ENCODE results near the gene CHST15.

Gene CHST15

GRCh38 chr10:124014416-124015154 lies 78.8 kb downstream of the CHST15 start:
- no peak for DNase-seq (ENCODE audit: low read depth in 2 of 2, low spot score in 1 of 2)

DNA sequence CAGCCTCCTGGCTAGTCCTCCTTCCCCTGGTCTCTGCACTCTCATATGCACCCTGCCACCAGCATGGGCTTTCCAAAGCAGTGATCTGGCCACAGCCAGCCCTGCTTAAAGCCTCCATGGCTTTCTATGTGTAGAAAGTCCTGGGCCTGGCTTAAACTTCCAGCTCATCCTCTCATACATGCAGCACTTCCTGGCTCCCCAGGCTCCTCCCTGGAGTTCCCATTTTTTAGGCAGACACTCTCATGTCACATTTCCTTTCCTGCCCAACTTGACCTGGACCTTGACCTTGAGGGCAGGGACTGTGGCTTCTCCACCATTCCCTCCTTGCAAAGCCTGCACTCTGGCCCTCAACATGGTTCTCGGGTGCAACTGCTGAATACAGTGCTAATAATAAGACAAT lies 79.5 kb downstream of the CHST15 start:
- no peak for DNase-seq (ENCODE audit: low read depth in 2 of 2, low spot score in 1 of 2)

DNA sequence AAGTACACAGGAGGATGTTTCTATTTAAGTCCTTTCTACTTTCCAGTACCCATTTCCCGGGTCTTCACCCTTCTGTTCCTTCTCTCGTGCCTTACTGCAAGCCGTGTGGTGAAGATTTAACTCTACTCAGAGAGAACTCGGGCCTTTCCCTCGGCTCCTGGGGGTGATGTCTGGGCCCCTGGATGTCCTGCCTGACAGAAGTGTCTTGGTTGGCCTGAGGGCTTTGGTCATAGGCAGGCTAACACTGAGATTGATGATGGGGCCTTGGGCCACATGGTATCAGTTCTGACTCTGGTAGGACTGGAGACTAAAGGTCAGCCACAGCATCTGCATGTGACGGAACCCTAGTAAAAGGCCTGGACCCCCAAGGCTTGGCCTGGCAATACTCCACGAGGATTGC lies 80.4 kb downstream of the CHST15 start:
- DNase-seq (ENCODE audit: low read depth in 2 of 2, low spot score in 1 of 2): no peak

DNA sequence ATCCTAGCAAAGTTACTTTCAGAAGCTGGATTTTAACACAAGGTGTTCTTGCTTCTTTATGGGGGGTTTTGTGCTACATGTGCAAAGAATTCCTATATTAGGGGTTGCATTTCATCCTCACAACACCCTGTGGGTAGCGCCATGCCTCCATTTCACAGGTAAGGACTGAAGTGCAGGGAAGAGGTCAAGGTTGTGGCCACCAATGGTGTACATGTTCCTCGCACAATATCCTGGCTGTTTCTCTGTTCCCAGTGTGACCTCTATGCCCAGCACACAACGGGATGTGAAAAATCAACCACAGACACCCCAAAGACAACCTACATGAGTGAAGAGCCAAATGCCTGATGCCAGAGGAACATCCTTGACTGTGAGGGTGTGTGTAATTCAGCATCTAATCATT lies 80.8 kb downstream of the CHST15 start:
- DNase-seq (ENCODE audit: low read depth in 2 of 2, low spot score in 1 of 2): no peak

- no peak for DNase-seq (ENCODE audit: low read depth in 2 of 2, low spot score in 1 of 2)
These were observed 81.3 kb downstream of the CHST15 start for GRCh38 chr10:124012066-124012465.

DNA sequence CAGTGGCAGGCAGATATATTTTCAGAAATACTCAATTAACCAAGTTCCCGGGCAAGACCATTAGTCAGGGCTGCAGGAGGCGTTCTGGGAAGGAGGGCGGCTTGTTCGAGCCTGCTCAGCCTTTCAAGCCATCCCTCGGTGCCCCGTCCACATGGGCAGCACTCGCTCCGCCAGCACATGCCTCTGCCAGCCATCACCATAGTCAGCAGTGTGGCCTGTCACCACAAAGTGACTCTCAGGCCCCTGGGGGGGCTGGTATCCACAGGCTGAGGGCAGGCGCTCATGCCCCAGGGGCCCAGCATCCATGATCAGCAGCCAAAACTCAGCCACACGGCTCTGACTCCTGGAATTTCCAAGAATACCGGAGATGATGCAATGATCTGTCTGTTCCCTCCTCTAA lies 81.9 kb downstream of the CHST15 start:
- no peak for DNase-seq (ENCODE audit: low read depth in 2 of 2, low spot score in 1 of 2)

DNA sequence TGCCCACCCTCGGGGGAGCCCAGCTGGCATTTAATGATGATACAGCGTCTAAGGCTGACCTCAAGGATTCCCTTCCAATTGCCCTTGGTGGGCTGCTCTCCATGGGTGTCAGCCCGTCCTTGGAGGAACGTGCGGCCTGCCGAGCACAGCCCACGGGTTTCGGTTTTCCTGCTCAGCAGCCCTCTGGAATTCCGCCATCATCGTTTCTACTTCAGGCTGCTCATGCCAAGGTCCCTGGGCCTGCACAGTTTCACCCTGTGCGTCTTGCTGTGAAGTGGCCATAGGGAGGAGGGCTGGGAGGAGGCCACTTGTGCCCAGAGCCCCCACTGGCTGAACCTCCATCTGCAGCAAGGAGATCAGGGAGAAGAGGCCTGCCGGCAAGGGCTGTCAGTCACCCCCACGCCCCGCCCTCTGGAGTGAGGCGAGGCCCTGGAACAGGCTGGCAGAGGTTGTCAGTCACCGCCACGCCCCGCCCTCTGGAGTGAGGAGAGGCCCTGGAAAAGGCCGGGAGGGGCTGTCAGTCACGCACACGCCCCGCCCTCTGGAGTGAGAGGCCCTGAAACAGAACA lies 82.8 kb downstream of the CHST15 start:
- DNase-seq (ENCODE audit: low read depth in 2 of 2, low spot score in 1 of 2): no peak

GRCh38 chr10:124010024-124010423 lies 83.4 kb downstream of the CHST15 start:
- no peak for DNase-seq (ENCODE audit: low read depth in 2 of 2, low spot score in 1 of 2)

- no peak for DNase-seq (ENCODE audit: low read depth in 2 of 2, low spot score in 1 of 2)
These were observed 84.0 kb downstream of the CHST15 start for GRCh38 chr10:124009231-124010015.

GRCh38 chr10:124008681-124009080 lies 84.7 kb downstream of the CHST15 start:
- no peak for DNase-seq (ENCODE audit: low read depth in 2 of 2, low spot score in 1 of 2)

DNA sequence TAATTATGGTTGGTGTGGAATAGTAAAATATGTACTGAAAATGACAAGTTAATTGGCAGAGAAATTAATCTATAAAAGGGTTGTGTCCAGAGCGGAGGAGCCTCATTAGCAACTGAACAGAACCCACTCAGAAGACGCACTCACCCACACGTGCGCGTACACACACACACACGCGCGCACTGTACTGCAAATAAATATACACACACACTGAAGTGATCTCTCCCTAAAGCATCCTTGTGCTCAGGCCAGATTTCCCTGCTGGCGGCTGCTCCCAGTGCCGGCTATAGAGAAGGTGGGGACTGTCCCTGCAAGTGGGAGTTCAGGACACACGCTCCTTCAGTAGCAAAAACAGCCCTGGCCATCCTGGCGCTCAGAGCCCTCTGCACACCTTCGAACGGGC lies 85.2 kb downstream of the CHST15 start:
- no peak for DNase-seq (ENCODE audit: low read depth in 2 of 2, low spot score in 1 of 2)

GRCh38 chr10:124007773-124008145 lies 85.6 kb downstream of the CHST15 start:
- no peak for DNase-seq (ENCODE audit: low read depth in 2 of 2, low spot score in 1 of 2)

DNA sequence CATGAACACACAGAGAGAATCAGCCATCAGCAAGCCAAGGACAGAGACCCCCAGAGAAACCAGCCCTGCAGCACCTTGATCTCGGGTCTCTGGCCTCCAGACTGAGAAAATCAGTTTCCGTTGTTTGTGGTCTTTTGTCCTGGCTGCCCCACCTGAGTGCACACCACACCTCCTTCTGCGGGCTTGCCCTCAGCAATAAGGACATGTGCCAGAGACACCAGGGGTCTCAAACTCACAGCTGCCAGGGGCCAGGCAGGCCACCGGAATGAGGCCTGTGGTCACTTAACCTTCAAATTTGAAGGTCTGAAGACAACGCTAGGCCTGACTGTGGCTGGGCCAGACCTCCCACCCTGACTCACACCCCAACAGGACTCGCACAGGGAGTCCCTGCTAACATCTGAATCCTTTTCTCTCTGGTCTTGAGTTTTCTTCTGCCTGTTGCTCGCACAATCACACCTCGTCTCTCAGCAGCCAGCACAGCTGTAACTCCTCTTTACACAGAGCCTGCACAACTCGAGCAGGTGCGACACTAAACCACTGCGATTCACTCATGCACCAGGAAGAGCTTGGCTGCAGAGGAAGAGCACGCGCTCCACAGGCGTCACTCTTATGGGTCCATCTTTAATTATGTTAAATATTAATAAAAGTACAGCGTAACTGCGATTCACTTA lies 86.2 kb downstream of the CHST15 start:
- no peak for DNase-seq (ENCODE audit: low read depth in 2 of 2, low spot score in 1 of 2)

- DNase-seq (ENCODE audit: low read depth in 2 of 2, low spot score in 1 of 2): no peak
These were observed 86.9 kb downstream of the CHST15 start for GRCh38 chr10:124006526-124006925.

DNA sequence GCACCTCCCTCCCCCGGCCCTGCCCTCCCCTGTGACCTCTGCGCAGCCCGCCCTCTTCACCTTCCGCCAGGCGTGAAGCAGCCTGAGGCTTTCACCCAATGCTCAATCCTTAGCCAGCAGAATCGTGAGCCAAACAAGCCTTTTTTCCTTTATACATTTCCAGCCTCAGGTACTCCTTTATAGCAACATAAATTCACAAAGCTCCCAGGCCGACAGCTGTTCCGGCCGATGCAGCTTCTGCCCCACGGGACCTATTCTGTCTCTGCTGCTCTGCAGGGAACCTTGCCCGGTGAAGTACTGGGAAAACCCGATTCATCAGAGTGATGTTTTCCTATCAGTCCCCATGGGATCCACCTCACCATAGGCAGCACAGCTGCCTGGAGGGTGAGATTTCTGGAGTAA lies 87.4 kb downstream of the CHST15 start:
- no peak for DNase-seq (ENCODE audit: low read depth in 2 of 2, low spot score in 1 of 2)

- DNase-seq (ENCODE audit: low read depth in 2 of 2, low spot score in 1 of 2): no peak
These were observed 88.3 kb downstream of the CHST15 start for GRCh38 chr10:124005091-124005490.

- no peak for DNase-seq (ENCODE audit: low read depth in 2 of 2, low spot score in 1 of 2)
These were observed 88.8 kb downstream of the CHST15 start for GRCh38 chr10:124004663-124005004.

DNA sequence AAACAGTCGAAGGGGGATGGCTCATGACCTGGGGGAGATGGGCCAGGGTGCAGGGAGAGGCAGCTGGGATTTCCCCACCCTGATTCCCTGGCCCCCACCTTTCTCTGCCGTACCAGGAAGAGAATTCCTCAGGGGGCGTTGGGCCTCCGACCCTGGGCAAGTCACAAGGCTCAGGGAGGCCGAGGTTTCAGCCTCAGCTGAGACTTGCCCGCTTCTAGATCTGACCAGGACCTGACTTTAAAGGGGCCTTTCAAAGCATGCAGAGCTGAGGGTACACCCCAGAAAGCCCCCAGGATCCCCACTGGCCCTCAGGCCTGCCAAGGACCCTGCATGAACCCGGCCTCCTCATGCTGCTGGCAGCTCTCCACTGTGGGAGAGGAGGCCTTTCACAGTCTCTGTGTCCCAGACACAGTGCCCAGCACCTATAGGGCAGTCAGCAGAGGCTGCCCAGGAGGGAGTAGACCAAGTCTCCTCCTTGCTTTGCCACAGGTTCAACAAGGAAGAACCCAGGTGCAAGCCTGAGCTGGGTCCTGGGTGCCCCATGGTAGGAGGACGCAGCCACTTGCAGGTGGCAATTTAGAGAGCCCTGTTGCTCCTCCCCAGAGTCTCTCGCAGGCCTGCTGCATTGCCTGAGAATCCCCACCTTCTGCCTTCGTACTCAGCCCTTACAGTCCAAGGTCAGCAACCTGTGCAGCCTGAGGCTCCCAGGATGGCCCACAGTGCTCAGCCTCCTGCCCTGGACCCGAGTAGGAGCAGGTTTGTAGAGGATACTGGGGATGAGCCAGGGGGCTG lies 89.3 kb downstream of the CHST15 start:
- DNase-seq (ENCODE audit: low read depth in 2 of 2, low spot score in 1 of 2): no peak

GRCh38 chr10:124003481-124003870 lies 89.9 kb downstream of the CHST15 start:
- no peak for DNase-seq (ENCODE audit: low read depth in 2 of 2, low spot score in 1 of 2)

DNA sequence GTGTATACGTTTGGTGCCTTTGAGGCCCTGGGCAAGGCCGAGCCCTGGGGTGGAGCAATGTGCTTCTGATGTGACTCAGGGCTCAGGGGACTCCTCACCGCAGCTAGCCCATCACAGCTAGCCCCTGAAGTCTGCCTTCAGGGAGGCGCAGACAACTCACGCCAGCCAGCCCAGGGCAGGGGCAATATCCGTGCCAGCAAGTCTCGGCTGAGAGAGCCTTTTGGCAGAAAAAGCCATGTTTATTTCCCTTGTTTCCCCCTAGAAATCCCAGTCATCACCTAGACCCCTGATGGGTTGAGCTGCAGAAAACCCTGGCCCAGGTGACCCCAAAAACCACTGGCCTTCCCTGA lies 90.4 kb downstream of the CHST15 start:
- no peak for DNase-seq (ENCODE audit: low read depth in 2 of 2, low spot score in 1 of 2)

GRCh38 chr10:124002391-124003069 lies 90.9 kb downstream of the CHST15 start:
- no peak for DNase-seq (ENCODE audit: low read depth in 2 of 2, low spot score in 1 of 2)

All from stimulated activated CD8-positive, alpha-beta memory T cell treated with anti-CD3 and anti-CD28 coated beads, Interleukin-4, amount 100 ng/mL, for 1 hour (primary cell).